RCC 7860 (cell line): Measurements from ENCODE around the gene PLPPR2.
A peak's percentile ranks its signal among the peaks of the same experiment; 100 is the strongest.
"Not testable (repeated sequence)": the region's sequence is repeated elsewhere in the genome, so short reads cannot be mapped to it uniquely, and the experiment has no call there.

Experiments used
- DNase-seq: peaks from one replicate; pipeline ENCODE4 v3.0.0-alpha.2; 2015; ENCODE audit warnings: low spot score
- FAIRE-seq: peaks from 2 replicates; lab custom pipeline; 2012; peaks lifted over from hg19 to GRCh38; lab: Jason Lieb, UNC

The PLPPR2 gene

DNA sequence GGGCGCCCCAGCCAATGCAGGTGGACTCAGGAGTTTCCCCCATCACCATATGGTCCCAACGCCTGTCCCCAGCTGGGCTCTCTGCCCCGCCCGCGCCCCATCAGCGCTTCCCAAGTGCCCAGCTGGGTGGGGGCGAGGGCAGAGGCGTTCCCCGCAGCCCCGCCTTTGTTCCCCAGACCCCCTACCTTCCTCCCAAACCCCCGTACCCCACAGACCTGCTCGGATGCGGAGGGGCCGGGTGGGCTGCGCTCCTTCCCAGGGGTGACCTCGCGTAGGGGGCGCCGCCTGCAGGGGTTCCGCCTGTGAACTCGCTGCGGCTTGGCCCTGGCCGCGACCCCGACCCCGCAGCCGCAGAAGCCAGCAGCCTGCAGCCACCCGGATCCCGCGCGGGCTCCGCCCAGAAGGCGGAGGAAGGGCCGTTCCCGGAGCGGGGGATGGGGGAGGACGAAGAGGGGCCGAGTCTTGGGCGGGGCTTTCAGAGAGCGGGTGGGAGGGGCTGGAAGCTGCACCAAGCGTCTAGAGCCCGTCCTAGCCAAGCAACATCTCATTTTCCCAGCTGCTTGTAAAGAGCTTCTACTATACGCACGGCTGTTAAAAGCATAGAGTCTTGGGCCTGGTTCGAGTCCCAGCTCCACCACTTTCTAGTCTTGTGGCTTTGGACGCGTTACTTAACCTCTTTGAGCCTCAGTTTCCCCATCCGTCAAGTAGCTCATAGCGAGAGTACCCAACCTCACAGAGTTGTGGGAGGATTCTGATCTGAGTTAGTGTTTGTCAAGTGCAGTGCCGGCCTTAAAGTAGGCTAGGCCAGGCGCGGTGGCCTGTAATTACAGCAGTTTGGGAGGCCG lies 15.8 kb upstream of the PLPPR2 start, which contains the start of gene RAB3D:
Gene RAB3D, minus strand, starts transcription at position 404 of the 845 bp plus-strand sequence. CDS start 2,258 bp downstream, outside the sequence.
- DNase-seq (peak; percentile 7), FAIRE-seq (no peak)

DNA sequence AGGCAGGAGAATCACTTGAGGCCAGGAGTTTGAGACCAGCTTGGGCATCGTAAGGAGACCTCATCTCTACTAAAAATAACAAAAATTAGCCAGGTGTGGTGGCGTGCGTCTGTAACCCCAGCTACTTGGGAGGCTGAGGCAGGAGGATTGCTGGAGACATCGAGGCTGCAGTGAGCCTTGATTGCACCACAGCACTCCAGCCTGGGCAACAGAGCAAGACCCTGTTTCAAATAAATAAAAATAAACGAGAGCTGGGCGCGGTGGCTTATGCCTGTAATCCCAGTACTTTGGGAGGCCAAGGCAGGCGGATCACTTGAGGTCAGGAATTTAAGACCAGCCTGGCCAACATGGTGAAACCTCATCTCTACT lies 15.1 kb upstream of the PLPPR2 start:
- FAIRE-seq: not testable (repeated sequence)

GRCh38 chr19:11342429-11342828 lies 12.8 kb upstream of the PLPPR2 start:
- no peak for FAIRE-seq
- no peak for DNase-seq

More for the DNA sequence above, 15.1 kb upstream of the PLPPR2 start:
- not testable (repeated sequence) for DNase-seq

DNA sequence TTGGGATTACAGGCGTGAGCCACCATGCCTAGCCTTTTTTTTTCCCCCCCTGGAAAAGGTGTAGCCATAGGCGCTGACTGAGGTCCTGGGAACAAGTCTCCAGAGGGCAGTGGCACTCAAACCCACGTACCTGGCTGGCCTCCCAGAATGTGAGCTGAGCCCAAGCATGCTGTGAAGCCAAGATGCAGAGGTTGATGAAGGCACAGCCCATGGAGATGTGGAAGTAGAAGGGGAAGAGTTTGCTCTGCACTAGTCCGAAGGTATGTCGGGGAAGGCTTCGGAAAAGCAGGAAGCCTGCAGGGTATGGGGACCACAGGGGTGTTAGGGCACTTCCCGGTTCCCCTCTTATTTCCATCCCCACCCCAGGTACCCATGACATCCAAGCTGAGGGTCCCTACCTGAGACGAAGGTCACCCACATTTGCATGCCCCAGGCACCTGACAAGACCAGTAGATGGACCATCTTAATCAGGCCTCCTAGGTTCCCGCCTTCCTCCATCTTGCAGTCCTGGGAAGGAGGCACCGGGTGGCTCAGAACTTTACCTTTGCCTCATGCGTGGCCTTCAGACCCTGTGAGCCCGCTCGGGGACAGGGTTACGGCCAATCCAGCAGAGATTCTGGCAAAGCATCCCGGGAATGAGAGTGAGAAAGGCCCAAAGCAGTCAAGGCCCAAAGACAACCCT lies 10.0 kb upstream of the PLPPR2 start:
- FAIRE-seq: no peak
- peak; percentile 15 for DNase-seq

- FAIRE-seq: peak; percentile 96
- DNase-seq: peak; percentile 96
These were observed 8.9 kb upstream of the PLPPR2 start, which contains the start of the genes CCDC159 and TMEM205 for GRCh38 chr19:11346104-11346940. Gene CCDC159, plus strand, starts transcription at chr19:11346519. Its CDS starts 88 bp downstream, at chr19:11346607. Gene TMEM205, minus strand, starts transcription at chr19:11346268. Its CDS starts 649 bp downstream, at chr19:11345619.

GRCh38 chr19:11347546-11348039 lies 7.6 kb upstream of the PLPPR2 start:
- no peak for DNase-seq

GRCh38 chr19:11349171-11349570 lies 6.1 kb upstream of the PLPPR2 start:
- DNase-seq (no peak), FAIRE-seq (no peak)

More at GRCh38 chr19:11347546-11348039, 7.6 kb upstream of the PLPPR2 start:
- FAIRE-seq: no peak

DNA sequence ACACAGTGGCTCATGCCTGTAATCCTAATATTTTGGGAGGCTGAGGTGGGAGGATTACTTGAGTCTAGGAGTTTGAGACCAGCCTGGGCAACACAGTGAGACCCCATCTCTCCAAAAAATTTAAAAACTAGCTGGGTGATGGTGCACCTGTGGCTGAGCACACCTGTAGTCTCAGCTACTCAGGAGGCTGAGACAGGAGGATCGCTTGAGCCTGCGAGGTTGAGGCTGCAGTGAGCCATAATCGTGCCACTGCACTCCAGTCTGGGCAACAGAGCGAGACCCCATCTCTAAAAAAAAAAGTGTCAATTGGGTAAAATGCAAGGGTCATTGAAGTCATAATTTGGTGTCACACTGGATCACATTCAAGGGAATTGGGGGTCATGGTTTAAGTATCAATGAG lies 1.1 kb upstream of the PLPPR2 start:
- DNase-seq, FAIRE-seq: not testable (repeated sequence)

DNA sequence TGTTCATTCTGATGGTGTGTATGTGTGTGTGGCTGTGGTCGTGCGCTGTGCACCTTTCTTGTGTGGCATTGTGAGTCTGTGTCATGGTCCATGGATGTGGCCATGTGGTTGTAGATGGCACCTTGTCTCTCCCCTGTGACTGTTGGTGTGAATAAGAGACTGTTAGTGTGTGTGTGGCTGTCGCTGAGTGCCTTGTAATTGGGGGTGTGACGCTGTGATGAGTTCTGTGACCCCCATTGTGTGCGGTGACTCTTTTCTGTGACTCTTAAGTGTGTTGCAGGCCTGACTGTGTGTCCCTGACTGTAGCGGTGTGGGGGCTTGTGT lies 804 bp downstream of the PLPPR2 start:
- FAIRE-seq (no peak), DNase-seq (no peak)

DNA sequence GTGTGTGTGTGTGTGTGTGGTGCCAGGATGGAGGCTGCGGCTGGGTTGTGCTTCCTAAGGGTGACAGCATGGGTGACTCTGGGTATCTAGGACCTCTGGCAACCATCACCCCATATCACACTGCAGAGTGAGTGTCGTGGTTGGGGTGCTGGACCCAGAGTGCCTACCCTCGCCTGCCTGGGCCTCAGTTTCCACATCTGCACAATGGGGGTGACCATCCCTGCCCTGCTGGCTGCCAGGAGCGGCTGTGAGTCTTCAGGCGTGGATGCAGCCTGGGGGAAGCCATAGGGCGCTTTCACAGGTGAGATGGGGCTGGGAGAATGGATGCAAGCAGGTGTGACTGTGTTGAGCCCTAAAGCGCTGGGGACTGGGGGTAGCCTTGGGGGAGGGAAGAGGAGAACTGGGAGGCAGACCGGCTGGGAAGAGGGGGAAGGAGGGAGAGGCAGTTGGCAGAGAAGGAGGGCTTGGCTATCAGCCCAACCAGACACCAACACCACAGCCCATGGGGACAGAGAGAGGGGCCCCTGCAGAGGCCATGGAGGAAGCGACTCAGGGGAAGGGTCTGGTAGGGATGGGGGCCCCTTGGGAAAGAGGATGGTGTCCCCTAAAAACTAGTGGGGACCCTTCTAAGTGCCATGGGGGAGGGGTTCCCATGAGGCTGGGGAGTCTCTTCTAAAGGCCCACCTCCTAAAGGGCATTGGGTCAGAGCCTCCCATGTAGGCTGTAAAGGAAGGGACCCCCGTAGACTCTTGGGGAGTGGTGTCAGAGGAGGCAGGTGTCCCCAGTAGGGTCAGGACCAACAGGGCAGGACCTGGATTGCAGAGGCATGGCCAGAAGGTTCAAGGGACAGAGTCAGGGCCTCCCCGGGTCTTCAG lies 1.7 kb downstream of the PLPPR2 start:
- no peak for DNase-seq
- no peak for FAIRE-seq

DNA sequence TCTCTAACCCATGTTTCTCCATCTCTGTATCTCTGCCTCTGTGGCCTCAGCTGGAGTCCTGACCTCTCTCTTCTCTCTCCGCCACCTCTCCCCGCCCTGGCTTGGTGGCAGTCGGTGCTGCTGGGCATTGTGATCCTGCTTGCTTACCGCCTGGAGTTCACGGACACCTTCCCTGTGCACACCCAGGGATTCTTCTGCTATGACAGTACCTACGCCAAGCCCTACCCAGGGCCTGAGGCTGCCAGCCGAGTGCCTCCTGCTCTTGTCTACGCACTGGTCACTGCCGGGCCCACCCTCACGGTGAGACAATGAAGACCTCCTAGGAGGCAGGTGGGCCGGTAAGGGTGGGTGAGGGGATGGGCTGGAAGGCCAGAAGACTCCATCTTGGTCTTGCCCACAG lies 4.2 kb downstream of the PLPPR2 start:
- FAIRE-seq (no peak), DNase-seq (no peak)

- FAIRE-seq (no peak), DNase-seq (no peak)
These were observed 6.0 kb downstream of the PLPPR2 start for GRCh38 chr19:11361037-11361770.

DNA sequence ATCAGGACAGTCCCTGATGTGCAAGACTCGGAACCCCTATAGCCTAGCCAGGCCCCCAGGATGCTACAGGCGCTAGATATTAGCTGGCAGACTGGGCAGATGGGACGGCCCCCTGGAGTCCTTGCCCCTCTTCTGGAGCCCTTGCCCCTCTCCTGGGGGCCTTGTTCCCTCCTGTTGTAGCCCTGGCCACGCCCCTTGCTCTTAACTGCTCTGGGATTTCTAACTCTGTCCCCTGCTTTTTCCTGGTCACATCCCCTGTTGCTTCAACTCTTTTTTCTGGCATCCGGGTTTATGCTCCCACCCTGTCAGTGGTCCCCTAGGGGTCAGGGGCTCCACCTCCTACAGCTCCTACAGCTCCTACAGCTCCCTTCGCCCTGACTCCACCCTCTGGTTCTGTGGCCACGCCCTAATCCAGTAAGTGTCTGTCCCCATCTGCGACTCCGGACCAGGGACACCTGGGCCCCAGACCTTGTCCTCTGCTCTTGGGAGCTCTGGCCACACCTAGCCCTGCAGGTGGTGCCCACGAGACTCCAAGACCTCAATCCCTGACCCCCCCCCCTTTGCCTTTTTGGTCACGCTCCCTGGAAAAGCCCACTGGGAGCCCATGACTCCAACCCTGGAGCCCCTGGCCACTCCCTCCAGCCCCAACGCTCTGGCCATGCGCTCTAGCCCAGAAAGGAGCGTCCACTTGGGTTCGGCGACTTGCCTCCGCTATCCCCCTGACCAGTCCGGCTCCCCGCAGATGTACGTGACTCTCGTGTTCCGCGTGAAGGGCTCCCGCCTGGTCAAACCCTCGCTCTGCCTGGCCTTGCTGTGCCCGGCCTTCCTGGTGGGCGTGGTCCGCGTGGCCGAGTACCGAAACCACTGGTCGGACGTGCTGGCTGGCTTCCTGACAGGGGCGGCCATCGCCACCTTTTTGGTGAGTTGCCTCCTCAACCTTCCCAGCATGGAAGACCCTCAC lies 6.8 kb downstream of the PLPPR2 start:
- no peak for FAIRE-seq

DNA sequence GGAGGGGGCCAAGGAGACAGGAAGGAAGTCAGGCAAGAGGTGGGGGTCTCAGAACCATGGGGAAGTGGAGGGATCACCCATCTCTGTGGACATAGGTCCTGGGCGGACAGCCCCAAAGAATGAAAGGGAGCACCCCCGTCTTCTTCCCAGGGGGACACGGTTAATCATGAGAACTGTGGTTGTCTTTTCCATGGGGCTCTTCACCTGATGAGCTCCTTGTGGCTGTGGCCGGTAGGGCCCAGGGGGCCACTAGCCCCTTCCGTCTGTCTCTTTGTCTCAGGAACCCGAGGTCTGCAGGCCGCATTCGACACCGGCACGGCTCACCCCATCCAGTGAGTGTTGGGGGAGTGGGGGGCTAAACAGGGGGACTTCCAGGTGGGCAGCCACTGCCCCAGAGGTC lies 8.6 kb downstream of the PLPPR2 start:
- FAIRE-seq: no peak
- no peak for DNase-seq

More for the DNA sequence above, 6.8 kb downstream of the PLPPR2 start:
- DNase-seq: no peak

GRCh38 chr19:11364296-11364904 lies 9.2 kb downstream of the PLPPR2 start:
- DNase-seq (no peak), FAIRE-seq (no peak)

DNA sequence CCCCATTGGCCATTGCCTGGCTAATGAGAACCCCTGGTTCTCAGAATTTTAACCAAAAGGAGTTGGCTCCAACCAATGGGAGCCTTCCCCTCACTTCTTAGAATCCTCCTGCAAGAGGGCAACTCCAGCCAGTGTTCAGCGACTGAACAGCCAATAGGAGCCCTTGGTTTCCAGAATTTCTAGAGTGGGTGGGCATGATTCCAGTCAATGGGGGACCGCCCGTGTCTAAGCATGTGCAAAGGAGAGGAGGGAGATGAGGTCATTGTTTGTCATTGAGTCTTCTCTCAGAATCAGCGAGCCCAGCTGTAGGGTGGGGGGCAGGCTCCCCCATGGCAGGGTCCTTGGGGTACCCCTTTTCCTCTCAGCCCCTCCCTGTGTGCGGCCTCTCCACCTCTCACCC lies 9.7 kb downstream of the PLPPR2 start:
- no peak for DNase-seq
- FAIRE-seq: no peak

- DNase-seq (no peak), FAIRE-seq (no peak)
These were observed 10.4 kb downstream of the PLPPR2 start for GRCh38 chr19:11365557-11366117.
